Measurements from ENCODE around the gene PTRH2.
"Not testable (repeated sequence)": the region's sequence is repeated elsewhere in the genome, so short reads cannot be mapped to it uniquely, and the experiment has no call there.

The PTRH2 gene

GRCh38 chr17:59669411-59669810 is 37.8 kb downstream of the PTRH2 start:
- DNase-seq (ENCODE audit: low spot score), result peak; percentile 75

- peak; percentile 91 for DNase-seq (ENCODE audit: low spot score)
These were observed 38.4 kb downstream of the PTRH2 start for GRCh38 chr17:59668816-59669215.

GRCh38 chr17:59666235-59666634 is 41.0 kb downstream of the PTRH2 start:
- DNase-seq (ENCODE audit: low spot score), result no peak

GRCh38 chr17:59656624-59657023 is 50.6 kb downstream of the PTRH2 start:
- not testable (repeated sequence) for DNase-seq (ENCODE audit: low spot score)

- no peak for DNase-seq (ENCODE audit: low spot score)
These were observed 55.1 kb downstream of the PTRH2 start for GRCh38 chr17:59652119-59652518.

- DNase-seq (ENCODE audit: low spot score), result peak; percentile 23
These were observed 55.9 kb downstream of the PTRH2 start for GRCh38 chr17:59651346-59651745.

- DNase-seq (ENCODE audit: low spot score), result no peak
These were observed 56.6 kb downstream of the PTRH2 start for GRCh38 chr17:59650642-59651041.

- DNase-seq (ENCODE audit: low spot score), result no peak
These were observed 57.3 kb downstream of the PTRH2 start for GRCh38 chr17:59649886-59650285.

All from kidney tubule cell (primary cell).